ENCODE results near the gene NDST1. TPM values are rescaled to one million over a fixed set of nuclear protein-coding genes. Genes with fewer than 3 reads are reported as not detected.

Gene NDST1
- total and polyA plus RNA-seq, 10 of the 15 experiments (the other 5 are each of a cell fraction or from before 2014, with no cell fraction given), result 0.20 to 53.5 (median 12.9) TPM

DNA sequence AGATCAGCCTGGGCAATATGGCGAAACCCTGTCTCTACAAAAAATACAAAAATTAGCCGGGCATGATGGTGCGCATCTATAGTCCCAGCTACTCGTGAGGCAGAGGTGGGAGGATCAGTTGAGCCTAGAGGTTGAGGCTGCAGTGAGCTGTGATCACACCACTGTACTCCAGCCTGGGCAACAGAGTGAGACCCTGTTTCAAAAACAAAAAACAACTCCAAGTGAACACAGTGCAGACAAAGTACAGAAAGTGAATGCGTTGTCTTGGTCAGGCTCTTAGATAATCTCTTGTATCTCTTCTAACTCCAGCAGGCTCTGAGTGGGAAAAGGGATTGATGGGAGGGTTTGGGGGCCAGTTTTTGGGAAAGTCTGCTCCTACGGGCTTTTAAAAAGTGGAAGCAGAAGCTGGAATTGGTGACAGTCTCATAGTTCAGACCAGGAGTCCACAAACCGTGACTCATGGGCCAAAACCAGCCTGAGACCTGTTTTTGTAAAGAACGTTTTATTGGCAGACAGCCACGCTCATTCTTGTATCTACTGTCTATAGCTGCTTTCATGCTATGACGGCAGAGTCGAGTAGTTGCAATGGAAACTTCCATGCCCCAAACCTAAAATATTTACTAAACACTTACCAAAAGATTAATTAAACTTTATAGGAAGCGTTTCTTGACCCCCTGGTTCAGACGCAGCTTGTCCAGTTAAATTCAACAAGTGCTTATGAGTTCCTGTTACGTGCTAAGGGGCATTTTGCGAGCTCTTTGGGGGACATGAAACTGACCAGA lies 32.9 kb downstream of the NDST1 start:
- no TSS peak for BruUV-seq (replicated peaks)
- Histone ChIP-seq H3K27ac (ENCODE audit: control insufficient read depth, insufficient read depth) (no peak overlapping the region), H3K79me2 (ENCODE audit: control insufficient read depth, insufficient read depth, low read length) (no peaks in the 10 kb centered on the region), H3K4me3 (no peak overlapping the region), H3K27me3 (replicated peaks in 1 of 2; ENCODE audit: control insufficient read depth in 2 of 2, insufficient read depth in 2 of 2, low read length in 1 of 2) (no peaks in the 10 kb centered on the region), H4K20me1 (ENCODE audit: control insufficient read depth, insufficient read depth) (no peaks in the 10 kb centered on the region), H3K9ac (ENCODE audit: control insufficient read depth, insufficient read depth, low read length) (no peak overlapping the region), H2AFZ (ENCODE audit: control insufficient read depth, low read depth, low read length) (no peak overlapping the region), H3K9me3 (replicated peaks; ENCODE audit: control insufficient read depth, insufficient read depth, low read length) (no peaks in the 10 kb centered on the region), H3K4me1 (ENCODE audit: control insufficient read depth, insufficient read depth, low read length) (no peaks in the 10 kb centered on the region), H3K36me3 (ENCODE audit: control insufficient read depth in 2 of 2, insufficient read depth in 2 of 2, low read length in 1 of 2) (peaks cover 6 to 33% of the 10 kb centered on the region in 2 experiments), H3K4me2 (ENCODE audit: control insufficient read depth, insufficient read depth) (no peak overlapping the region)
- WGBS (ENCODE audit: insufficient coverage, insufficient replicate concordance, low lambda C conversion rate, missing lambda C conversion rate), result 88% methylated on average over 15 of the region's 15 CpGs
- POLR2A ChIA-PET, result no interaction called here
- FAIRE-seq (no peak), ATAC-seq (no peak), DNase-seq (ENCODE audit: low read depth, low spot score) (no peak)
- SMC1A ChIA-PET (ENCODE audit: uncharacterized antibody, unreplicated experiment), result interaction anchor here (0.6 to 1.0 kb wide), 3 partner anchors 16 to 83 kb away, joined by 3 read pairs; no protein-coding TSS in a partner anchor
- no peak for TF ChIP-seq MEF2A (IDR thresholded peaks at IDR 0.05; ENCODE audit: insufficient read depth, low read depth, low read length)
- no peak for TF ChIP-seq CHD1 (IDR thresholded peaks at IDR 0.05; ENCODE audit: low read depth, low read length)
- TF ChIP-seq, protein P1, sequence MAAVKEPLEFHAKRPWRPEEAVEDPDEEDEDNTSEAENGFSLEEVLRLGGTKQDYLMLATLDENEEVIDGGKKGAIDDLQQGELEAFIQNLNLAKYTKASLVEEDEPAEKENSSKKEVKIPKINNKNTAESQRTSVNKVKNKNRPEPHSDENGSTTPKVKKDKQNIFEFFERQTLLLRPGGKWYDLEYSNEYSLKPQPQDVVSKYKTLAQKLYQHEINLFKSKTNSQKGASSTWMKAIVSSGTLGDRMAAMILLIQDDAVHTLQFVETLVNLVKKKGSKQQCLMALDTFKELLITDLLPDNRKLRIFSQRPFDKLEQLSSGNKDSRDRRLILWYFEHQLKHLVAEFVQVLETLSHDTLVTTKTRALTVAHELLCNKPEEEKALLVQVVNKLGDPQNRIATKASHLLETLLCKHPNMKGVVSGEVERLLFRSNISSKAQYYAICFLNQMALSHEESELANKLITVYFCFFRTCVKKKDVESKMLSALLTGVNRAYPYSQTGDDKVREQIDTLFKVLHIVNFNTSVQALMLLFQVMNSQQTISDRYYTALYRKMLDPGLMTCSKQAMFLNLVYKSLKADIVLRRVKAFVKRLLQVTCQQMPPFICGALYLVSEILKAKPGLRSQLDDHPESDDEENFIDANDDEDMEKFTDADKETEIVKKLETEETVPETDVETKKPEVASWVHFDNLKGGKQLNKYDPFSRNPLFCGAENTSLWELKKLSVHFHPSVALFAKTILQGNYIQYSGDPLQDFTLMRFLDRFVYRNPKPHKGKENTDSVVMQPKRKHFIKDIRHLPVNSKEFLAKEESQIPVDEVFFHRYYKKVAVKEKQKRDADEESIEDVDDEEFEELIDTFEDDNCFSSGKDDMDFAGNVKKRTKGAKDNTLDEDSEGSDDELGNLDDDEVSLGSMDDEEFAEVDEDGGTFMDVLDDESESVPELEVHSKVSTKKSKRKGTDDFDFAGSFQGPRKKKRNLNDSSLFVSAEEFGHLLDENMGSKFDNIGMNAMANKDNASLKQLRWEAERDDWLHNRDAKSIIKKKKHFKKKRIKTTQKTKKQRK (IDR thresholded peaks at IDR 0.05; ENCODE audit: low read depth, low read length), result no peak
- TF ChIP-seq SUZ12 (IDR thresholded peaks at IDR 0.05; ENCODE audit: unreplicated experiment), result no peak
- TF ChIP-seq LARP7 (IDR thresholded peaks at IDR 0.05), result no peak
- TF ChIP-seq TCF12 (IDR thresholded peaks at IDR 0.05; ENCODE audit: low read depth, low read length), result no peak
- CTCF ChIA-PET, result interaction anchor here (1.2 to 10.3 kb wide), 3 partner anchors 29 to 80 kb away, joined by 3 to 229 read pairs (median 7); no protein-coding TSS in a partner anchor
- intact Hi-C loops (cut with micrococcal nuclease; ENCODE audit: unreplicated experiment) (no loop called here), in situ Hi-C loops (cut with MboI) (no loop called here)
- RAD21 ChIA-PET (ENCODE audit: unreplicated experiment), result interaction anchor here (2.3 kb wide), 1 partner anchor 81 kb away, joined by 10 read pairs; no protein-coding TSS in a partner anchor

All from GM12878 (cell line).